Gastroesophageal sphincter (tissue), 4 donors: ENCODE measurements around the gene KCNQ4. TPM values are rescaled to one million over a fixed set of nuclear protein-coding genes. Genes with fewer than 3 reads are reported as not detected.
A peak's percentile ranks its signal among the peaks of the same experiment; 100 is the strongest.

Experiments used
- ATAC-seq: fragments of 150-250 bp; one replicate; pipeline ENCODE4 v1.9.1; 2016; ENCODE audit warnings: mild to moderate bottlenecking, moderate library complexity
- H3K27ac ChIP-seq, 4 donors: fragments of 200-600 bp; sonication (generic) in 3 of 4; 1 replicate in 3 of 4; 2 replicates in 1 of 4; pipeline ENCODE4 v1.5.1; 2016 to 2019
- H3K27me3 ChIP-seq: fragments of 200-600 bp; sonication (generic); one replicate; pipeline ENCODE4 v1.5.1; 2019
- H3K36me3 ChIP-seq, 2 donors: fragments of 200-600 bp; sonication (generic); one replicate each; pipeline ENCODE4 v1.5.1; 2019; ENCODE audit warnings: control low read depth in 1 of 2
- H3K4me1 ChIP-seq, 3 donors: fragments of 200-600 bp; sonication (generic); 1 replicate in 2 of 3; 2 replicates in 1 of 3; pipeline ENCODE4 v1.5.1; 2016 to 2019; ENCODE audit warnings: control low read depth in 2 of 3
- H3K4me3 ChIP-seq, 2 donors: fragments of 200-600 bp; sonication (generic); one replicate each; pipeline ENCODE4 v1.5.1; 2019; ENCODE audit warnings: mild to moderate bottlenecking in 1 of 2, moderate library complexity in 1 of 2
- H3K9me3 ChIP-seq, 3 donors: fragments of 200-600 bp; sonication (generic); one replicate each; pipeline ENCODE4 v1.5.1; 2017 to 2019; ENCODE audit warnings: control low read depth in 2 of 3
- CTCF ChIP-seq, 4 experiments: fragments of 200-600 bp in 2 of 4; fragments of 450-650 bp in 2 of 4; sonication (generic) in 1 of 4; IDR thresholded peaks; one replicate each; pipeline ENCODE4 v1.5.1; 2017 to 2019; ENCODE audit warnings: antibody characterized with exemption in 4 of 4, mild to moderate bottlenecking in 2 of 4, moderate library complexity in 2 of 4
- EP300 ChIP-seq: sonication (generic); formaldehyde crosslinking; IDR thresholded peaks from one replicate; pipeline ENCODE4 v1.6.1; 2017; ENCODE audit warnings: antibody characterized with exemption, mild to moderate bottlenecking
- POLR2A ChIP-seq, 2 donors: fragments of 450-650 bp; IDR thresholded peaks; one replicate each; pipeline ENCODE4 v1.6.1; 2017; ENCODE audit warnings: antibody characterized with exemption in 2 of 2, mild to moderate bottlenecking in 2 of 2, moderate library complexity in 1 of 2
- POLR2AphosphoS5 ChIP-seq: sonication (generic); formaldehyde crosslinking; IDR thresholded peaks from one replicate; pipeline ENCODE4 v1.6.1; 2017; ENCODE audit warnings: antibody characterized with exemption
- WGBS, 2 donors: methylation state at CpG; one replicate each; pipeline ENCODE4 v1.1.5; 2018; ENCODE audit warnings: low coverage in 1 of 2; 5-methylcytosine and 5-hydroxymethylcytosine counted together
- total RNA-seq, 4 donors: library from RNA; depleted of rRNA; stranded (reverse); fragments of >200 nt; gene quantifications; one replicate each; pipeline ENCODE4 v1.1.0, GENCODE V29; 2016

KCNQ4 gene
- total RNA-seq, 4 donors from 2014 or later: 6.1 to 25.5 (median 10.2) TPM

GRCh38 chr1:40806240-40806639 is 22.7 kb downstream of the KCNQ4 start:
- Histone ChIP-seq H3K27me3 (no peaks in the 10 kb centered on the region), H3K27ac (peak overlapping the region in 3 of 4 donors; percentile 77 to 86 (median 78)), H3K4me1 (peaks cover 4 to 75% (median 23%) of the 10 kb centered on the region in 3 donors), H3K36me3 (no peaks in the 10 kb centered on the region), H3K4me3 (no peak overlapping the region), H3K9me3 (no peaks in the 10 kb centered on the region)
- WGBS, 2 donors: 69% methylated on average over 2 of the region's 3 CpGs; no CpG with 5 or more reads in 1 of the 2 donors
- ATAC-seq: no peak
- TF ChIP-seq EP300 (no peak), POLR2AphosphoS5 (no peak), CTCF (IDR thresholded peaks at IDR 0.05) (no peak), POLR2A (IDR thresholded peaks at IDR 0.05) (no peak)

GRCh38 chr1:40806731-40807695 is 23.4 kb downstream of the KCNQ4 start:
- 41 to 50% methylated on average over 6 to 9 of the region's 20 CpGs for WGBS, 2 donors
- H3K27me3 ChIP-seq: no peaks in the 10 kb centered on the region
- ATAC-seq: peak; percentile 68
- no peaks in the 10 kb centered on the region for H3K36me3 ChIP-seq
- peaks cover 4 to 67% (median 16%) of the 10 kb centered on the region in 3 donors for H3K4me1 ChIP-seq
- peak overlapping the region in 3 of 4 donors; percentile 77 to 86 (median 78) for H3K27ac ChIP-seq
- H3K4me3 ChIP-seq: peak overlapping the region in 1 of 2 donors; percentile 6
- TF ChIP-seq EP300 (no peak), CTCF (IDR thresholded peaks at IDR 0.05) (peak in 1 of 4 experiments; percentile 11), POLR2A (IDR thresholded peaks at IDR 0.05) (no peak), POLR2AphosphoS5 (no peak)
- H3K9me3 ChIP-seq: no peaks in the 10 kb centered on the region

GRCh38 chr1:40808002-40808401 is 24.4 kb downstream of the KCNQ4 start:
- no peak for ATAC-seq
- TF ChIP-seq POLR2A (IDR thresholded peaks at IDR 0.05) (no peak), POLR2AphosphoS5 (no peak), EP300 (no peak), CTCF (IDR thresholded peaks at IDR 0.05) (no peak)

GRCh38 chr1:40808444-40808843 is 24.9 kb downstream of the KCNQ4 start:
- peak overlapping the region in 2 of 4 donors; percentile 50 to 86 for H3K27ac ChIP-seq
- no peak overlapping the region for H3K4me3 ChIP-seq
- WGBS, 2 donors: 75 to 77% methylated on average over 2 to 3 of the region's 3 CpGs
- peaks cover 4 to 53% (median 15%) of the 10 kb centered on the region in 3 donors for H3K4me1 ChIP-seq
- no peaks in the 10 kb centered on the region for H3K27me3 ChIP-seq
- H3K9me3 ChIP-seq: no peaks in the 10 kb centered on the region
- TF ChIP-seq POLR2A (IDR thresholded peaks at IDR 0.05): no peak
- no peak for TF ChIP-seq POLR2AphosphoS5
- no peak for TF ChIP-seq CTCF (IDR thresholded peaks at IDR 0.05)
- no peak for TF ChIP-seq EP300
- no peak for ATAC-seq
- no peaks in the 10 kb centered on the region for H3K36me3 ChIP-seq

More at GRCh38 chr1:40808002-40808401, 24.4 kb downstream of the KCNQ4 start:
- Histone ChIP-seq H3K27me3 (no peaks in the 10 kb centered on the region), H3K4me1 (peaks cover 4 to 57% (median 15%) of the 10 kb centered on the region in 3 donors), H3K36me3 (no peaks in the 10 kb centered on the region), H3K9me3 (no peaks in the 10 kb centered on the region), H3K4me3 (no peak overlapping the region), H3K27ac (peak overlapping the region in 3 of 4 donors; percentile 77 to 86 (median 78))
- 17 to 48% methylated on average over 1 to 3 of the region's 3 CpGs for WGBS, 2 donors
